SHP77 (cell line): ENCODE measurements around the gene RNASE13.
"Not testable (repeated sequence)": the region's sequence is repeated elsewhere in the genome, so short reads cannot be mapped to it uniquely, and the experiment has no call there.

Experiments used
- DNase-seq, 2 experiments: peaks; one replicate each; lab custom pipeline; 2025; lab: John Stamatoyannopoulos, UW

Gene RNASE13

GRCh38 chr14:21022686-21023085 is 11.9 kb downstream of the RNASE13 start:
- no peak for DNase-seq

GRCh38 chr14:21020977-21021545 is 13.5 kb downstream of the RNASE13 start:
- no peak for DNase-seq

- DNase-seq: no peak
Measured at GRCh38 chr14:21019366-21019765, 15.2 kb downstream of the RNASE13 start.

- no peak for DNase-seq
Measured at GRCh38 chr14:21018781-21019180, 15.8 kb downstream of the RNASE13 start.

- DNase-seq: no peak
Measured at GRCh38 chr14:21018286-21018685, 16.3 kb downstream of the RNASE13 start.

GRCh38 chr14:21017528-21018245 is 16.9 kb downstream of the RNASE13 start:
- DNase-seq: no peak

GRCh38 chr14:21016413-21017190 is 18.0 kb downstream of the RNASE13 start:
- DNase-seq: no peak

GRCh38 chr14:21015312-21015711 is 19.3 kb downstream of the RNASE13 start:
- DNase-seq: no peak

GRCh38 chr14:21014761-21015190 is 19.8 kb downstream of the RNASE13 start:
- DNase-seq: peak; percentile 89 to 91

GRCh38 chr14:21011136-21011535 is 23.5 kb downstream of the RNASE13 start:
- DNase-seq: no peak

GRCh38 chr14:21009721-21010120 is 24.9 kb downstream of the RNASE13 start:
- not testable (repeated sequence) for DNase-seq

GRCh38 chr14:21003788-21004346 is 30.7 kb downstream of the RNASE13 start:
- DNase-seq: no peak

- no peak for DNase-seq
Measured at GRCh38 chr14:21001218-21001617, 33.4 kb downstream of the RNASE13 start.

GRCh38 chr14:20999591-20999990 is 35.0 kb downstream of the RNASE13 start:
- no peak for DNase-seq

- DNase-seq: no peak
Measured at GRCh38 chr14:20998674-20999366, 35.8 kb downstream of the RNASE13 start, which contains the start of gene SLC39A2. SLC39A2 (plus strand) TSS chr14:20999293; CDS start chr14:20999447, 154 bp downstream.

- DNase-seq: no peak
Measured at GRCh38 chr14:20998139-20998538, 36.5 kb downstream of the RNASE13 start.

GRCh38 chr14:20997564-20997963 is 37.0 kb downstream of the RNASE13 start:
- no peak for DNase-seq

GRCh38 chr14:20997115-20997514 is 37.5 kb downstream of the RNASE13 start:
- DNase-seq: no peak

- DNase-seq: no peak
Measured at GRCh38 chr14:20996521-20996920, 38.1 kb downstream of the RNASE13 start.

GRCh38 chr14:20989787-20990600 is 44.6 kb downstream of the RNASE13 start, which contains the start of gene METTL17:
METTL17 (plus strand) TSS chr14:20989980; CDS start chr14:20990003, 23 bp downstream.
- DNase-seq: peak; percentile 99

GRCh38 chr14:20989471-20989786 is 45.2 kb downstream of the RNASE13 start:
- no peak for DNase-seq
